Sigmoid colon (tissue), 7 donors: Measurements from ENCODE around the gene IGFBPL1. TPM values are rescaled to one million over a fixed set of nuclear protein-coding genes. Genes with fewer than 3 reads are reported as not detected.
"Not testable (repeated sequence)": the region's sequence is repeated elsewhere in the genome, so short reads cannot be mapped to it uniquely, and the experiment has no call there.

Experiments
- DNase-seq: peaks from one replicate; pipeline ENCODE4 v3.0.0-alpha.2; 2019
- H3K27ac ChIP-seq, 4 donors: fragments of 200-600 bp; sonication (generic); one replicate each; pipeline ENCODE4 v1.5.1; 2016 to 2019; ENCODE audit warnings: mild to moderate bottlenecking in 1 of 4
- H3K27me3 ChIP-seq, 3 donors: fragments of 200-600 bp; sonication (generic); one replicate each; pipeline ENCODE4 v1.5.1; 2019; ENCODE audit warnings: mild to moderate bottlenecking in 1 of 3
- H3K36me3 ChIP-seq, 4 donors: fragments of 200-600 bp; sonication (generic); one replicate each; pipeline ENCODE4 v1.5.1; 2016 to 2019
- H3K4me1 ChIP-seq, 4 donors: fragments of 200-600 bp; sonication (generic); one replicate each; pipeline ENCODE4 v1.5.1; 2017 to 2019
- H3K4me3 ChIP-seq, 4 donors: fragments of 200-600 bp; sonication (generic); one replicate each; pipeline ENCODE4 v1.5.1; 2017 to 2019; ENCODE audit warnings: mild to moderate bottlenecking in 2 of 4, moderate library complexity in 1 of 4
- H3K9me3 ChIP-seq, 4 donors: fragments of 200-600 bp in 3 of 4; sonication (generic) in 3 of 4; one replicate each; pipeline versions ENCODE4 v1.5.1 to v1.6.1; 2013 to 2019
- EP300 ChIP-seq, 4 donors: sonication (generic); formaldehyde crosslinking; IDR thresholded peaks; one replicate each; pipeline ENCODE4 v1.6.1; 2017; ENCODE audit warnings: antibody characterized with exemption in 4 of 4
- POLR2A ChIP-seq, 2 donors: fragments of 450-650 bp; IDR thresholded peaks; one replicate each; pipeline ENCODE4 v1.6.1; 2016; ENCODE audit warnings: antibody characterized with exemption in 2 of 2, mild to moderate bottlenecking in 2 of 2, moderate library complexity in 2 of 2
- POLR2AphosphoS5 ChIP-seq, 4 donors: sonication (generic); formaldehyde crosslinking; IDR thresholded peaks; one replicate each; pipeline ENCODE4 v1.6.1; 2017; ENCODE audit warnings: antibody characterized with exemption in 4 of 4
- WGBS, 2 donors: extraction: QIAGEN DNeasy Blood & Tissue Kit; methylation state at CpG; one replicate each; pipeline ENCODE4 v1.1.7; 2013; 5-methylcytosine and 5-hydroxymethylcytosine counted together
- intact Hi-C: fragments of 100-400 bp; cut with DNase I; formaldehyde crosslinking; loops from one replicate; pipeline ENCODE4 v1.15.1; 2023
- polyA plus RNA-seq, 3 donors: library from polyadenylated mRNA; stranded (reverse); fragments of 200-250 nt; gene quantifications; one replicate each; pipeline ENCODE4 v1.2.3, GENCODE V29; 2013
- total RNA-seq, 4 donors: library from RNA; depleted of rRNA; stranded (reverse); fragments of >200 nt; gene quantifications; one replicate each; pipeline ENCODE4 v1.1.0, GENCODE V29; 2016
- TF ChIP-seq, protein P1 (sequence below), 4 experiments: fragments of 450-650 bp in 3 of 4; fragments of 200-600 bp in 1 of 4; IDR thresholded peaks; one replicate each; pipeline ENCODE4 v1.5.1; 2016 to 2019; ENCODE audit warnings: antibody characterized with exemption in 4 of 4, mild to moderate bottlenecking in 3 of 4, moderate library complexity in 2 of 4
- donor health status: healthy with polysubstance abuse.
- donor health status: Bipolar disorder and iron deficiency.
- donor health status: healthy.

IGFBPL1 gene, protein sequence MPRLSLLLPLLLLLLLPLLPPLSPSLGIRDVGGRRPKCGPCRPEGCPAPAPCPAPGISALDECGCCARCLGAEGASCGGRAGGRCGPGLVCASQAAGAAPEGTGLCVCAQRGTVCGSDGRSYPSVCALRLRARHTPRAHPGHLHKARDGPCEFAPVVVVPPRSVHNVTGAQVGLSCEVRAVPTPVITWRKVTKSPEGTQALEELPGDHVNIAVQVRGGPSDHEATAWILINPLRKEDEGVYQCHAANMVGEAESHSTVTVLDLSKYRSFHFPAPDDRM
- total RNA-seq (1 to 10 TPM in 2 of 4 donors, under 1 TPM in 1, not detected in 1; 0.36 to 2.2 (median 1.4) TPM), polyA plus RNA-seq (under 1 TPM in 1 of 3 donors, not detected in 2; 0.23 TPM)

DNA sequence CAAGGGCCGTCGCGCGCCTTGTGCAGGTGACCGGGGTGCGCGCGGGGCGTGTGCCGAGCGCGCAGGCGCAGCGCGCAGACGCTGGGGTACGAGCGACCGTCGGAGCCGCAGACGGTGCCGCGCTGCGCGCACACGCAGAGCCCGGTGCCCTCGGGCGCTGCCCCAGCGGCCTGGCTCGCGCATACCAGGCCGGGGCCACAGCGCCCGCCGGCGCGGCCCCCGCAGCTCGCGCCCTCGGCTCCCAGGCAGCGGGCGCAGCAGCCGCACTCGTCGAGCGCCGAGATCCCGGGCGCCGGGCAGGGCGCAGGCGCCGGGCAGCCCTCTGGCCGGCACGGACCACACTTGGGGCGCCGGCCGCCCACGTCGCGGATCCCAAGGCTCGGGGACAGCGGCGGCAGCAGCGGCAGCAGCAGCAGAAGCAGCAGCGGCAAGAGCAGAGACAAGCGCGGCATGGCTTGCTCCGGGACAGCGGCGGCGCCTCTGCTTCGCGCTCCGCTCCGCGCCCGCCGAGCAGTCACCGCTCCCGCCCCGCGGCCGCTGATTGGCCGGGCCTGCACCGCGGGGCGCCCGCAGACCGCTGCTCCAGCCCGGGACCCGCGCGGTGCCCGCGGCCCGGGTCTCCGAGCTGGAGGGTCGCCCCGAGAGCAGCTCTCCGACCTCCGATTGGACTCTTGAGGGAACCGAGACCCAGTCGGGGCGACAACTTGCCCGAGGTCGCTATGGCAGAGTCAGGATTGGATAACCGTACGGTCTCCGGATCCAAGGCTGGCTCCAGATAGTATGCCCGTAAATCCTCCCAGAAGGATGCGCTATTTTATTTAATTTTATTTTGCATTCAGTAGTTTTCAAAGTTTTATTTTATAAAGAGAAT is at the start of gene IGFBPL1:
TSS of gene IGFBPL1 (minus strand) at position 482 of the 871 bp plus-strand sequence. CDS start at position 452, 30 bp downstream.
- Histone ChIP-seq H3K27me3 (peaks cover 12 to 47% (median 34%) of the 10 kb centered on the region in 3 donors), H3K36me3 (no peaks in the 10 kb centered on the region), H3K27ac (no peak within 1 kb of the TSS), H3K4me1 (peaks cover 0 to 9% (median 7%) of the 10 kb centered on the region in 4 donors), H3K9me3 (no peaks in the 10 kb centered on the region), H3K4me3 (peak within 1 kb of the TSS in 3 of 4 donors; percentile 29 to 49 (median 48))
- WGBS, 2 donors, result 1 to 2% methylated on average over 115 of the region's 115 CpGs
- no peak for TF ChIP-seq POLR2AphosphoS5 (IDR thresholded peaks at IDR 0.05)
- TF ChIP-seq EP300 (IDR thresholded peaks at IDR 0.05), result no peak
- TF ChIP-seq POLR2A (IDR thresholded peaks at IDR 0.05), result no peak
- TF ChIP-seq, protein P1, sequence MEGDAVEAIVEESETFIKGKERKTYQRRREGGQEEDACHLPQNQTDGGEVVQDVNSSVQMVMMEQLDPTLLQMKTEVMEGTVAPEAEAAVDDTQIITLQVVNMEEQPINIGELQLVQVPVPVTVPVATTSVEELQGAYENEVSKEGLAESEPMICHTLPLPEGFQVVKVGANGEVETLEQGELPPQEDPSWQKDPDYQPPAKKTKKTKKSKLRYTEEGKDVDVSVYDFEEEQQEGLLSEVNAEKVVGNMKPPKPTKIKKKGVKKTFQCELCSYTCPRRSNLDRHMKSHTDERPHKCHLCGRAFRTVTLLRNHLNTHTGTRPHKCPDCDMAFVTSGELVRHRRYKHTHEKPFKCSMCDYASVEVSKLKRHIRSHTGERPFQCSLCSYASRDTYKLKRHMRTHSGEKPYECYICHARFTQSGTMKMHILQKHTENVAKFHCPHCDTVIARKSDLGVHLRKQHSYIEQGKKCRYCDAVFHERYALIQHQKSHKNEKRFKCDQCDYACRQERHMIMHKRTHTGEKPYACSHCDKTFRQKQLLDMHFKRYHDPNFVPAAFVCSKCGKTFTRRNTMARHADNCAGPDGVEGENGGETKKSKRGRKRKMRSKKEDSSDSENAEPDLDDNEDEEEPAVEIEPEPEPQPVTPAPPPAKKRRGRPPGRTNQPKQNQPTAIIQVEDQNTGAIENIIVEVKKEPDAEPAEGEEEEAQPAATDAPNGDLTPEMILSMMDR (IDR thresholded peaks at IDR 0.05), result no peak
- intact Hi-C loops, result no loop called here
- no peak for DNase-seq

DNA sequence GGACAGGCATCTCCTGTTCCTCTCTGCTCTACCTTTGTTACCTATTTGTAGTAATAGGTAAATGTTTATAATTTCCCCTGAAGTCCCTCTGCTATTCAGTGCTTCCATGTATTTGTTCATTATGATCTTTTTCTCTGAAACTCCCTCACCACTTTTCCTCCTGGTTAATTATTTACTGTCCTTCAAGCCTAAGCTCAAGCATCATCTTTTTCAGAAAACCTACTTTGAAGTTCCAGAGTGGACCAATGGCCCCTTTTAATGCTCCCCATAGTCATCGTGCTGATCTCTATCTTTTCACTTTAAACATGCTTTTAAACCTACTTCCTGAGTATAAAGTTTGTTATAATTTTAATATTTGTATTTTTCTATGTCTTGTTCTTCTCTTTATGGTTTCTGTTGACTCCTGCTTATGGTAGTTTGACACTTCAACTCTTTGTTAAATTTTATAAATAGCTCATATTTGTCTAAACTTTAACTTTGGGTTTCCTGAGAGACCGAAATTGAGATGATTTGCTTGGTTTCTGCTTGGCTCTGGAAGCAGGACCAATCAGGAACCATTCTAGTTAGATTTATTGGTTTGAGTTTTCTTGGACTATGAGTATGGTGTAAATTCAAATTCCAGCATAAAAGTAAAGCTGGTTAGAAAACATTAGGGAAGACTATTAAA is 48.5 kb upstream of the IGFBPL1 start:
- H3K27ac ChIP-seq, H3K4me3 ChIP-seq, H3K36me3 ChIP-seq, DNase-seq, H3K9me3 ChIP-seq, intact Hi-C loops, H3K27me3 ChIP-seq, H3K4me1 ChIP-seq: not testable (repeated sequence)
- 62 to 68% methylated on average over 2 of the region's 2 CpGs for WGBS, 2 donors

DNA sequence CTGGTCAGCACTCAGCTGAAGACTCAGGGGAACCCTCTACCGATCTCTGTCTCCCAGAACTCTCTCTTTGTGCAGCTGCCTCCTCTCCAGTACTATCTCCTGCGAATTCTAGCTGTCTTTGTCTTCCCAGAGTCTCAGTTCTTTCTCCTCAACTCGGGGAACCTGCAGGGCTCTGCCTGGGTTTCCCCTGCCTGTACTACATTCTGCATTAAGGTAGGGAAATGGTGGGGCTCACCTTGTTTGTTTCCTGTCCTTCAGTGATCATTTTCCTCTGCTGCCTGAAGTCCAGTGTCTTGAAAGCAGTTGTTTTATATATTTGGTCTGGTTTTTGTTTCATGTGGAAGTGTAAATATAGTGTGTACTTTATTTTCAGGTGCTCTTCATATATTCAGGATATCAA is 43.1 kb upstream of the IGFBPL1 start:
- WGBS, 2 donors, result 57% methylated on average over 3 of the region's 3 CpGs
- Histone ChIP-seq H3K36me3 (no peaks in the 10 kb centered on the region), H3K4me3 (no peak overlapping the region), H3K27ac (no peak overlapping the region), H3K27me3 (peaks cover 0 to 6% (median 0%) of the 10 kb centered on the region in 3 donors), H3K4me1 (no peaks in the 10 kb centered on the region), H3K9me3 (no peaks in the 10 kb centered on the region)
- TF ChIP-seq POLR2A (IDR thresholded peaks at IDR 0.05) (no peak), POLR2AphosphoS5 (IDR thresholded peaks at IDR 0.05) (no peak)
- intact Hi-C loops, result no loop called here
- DNase-seq, result no peak

DNA sequence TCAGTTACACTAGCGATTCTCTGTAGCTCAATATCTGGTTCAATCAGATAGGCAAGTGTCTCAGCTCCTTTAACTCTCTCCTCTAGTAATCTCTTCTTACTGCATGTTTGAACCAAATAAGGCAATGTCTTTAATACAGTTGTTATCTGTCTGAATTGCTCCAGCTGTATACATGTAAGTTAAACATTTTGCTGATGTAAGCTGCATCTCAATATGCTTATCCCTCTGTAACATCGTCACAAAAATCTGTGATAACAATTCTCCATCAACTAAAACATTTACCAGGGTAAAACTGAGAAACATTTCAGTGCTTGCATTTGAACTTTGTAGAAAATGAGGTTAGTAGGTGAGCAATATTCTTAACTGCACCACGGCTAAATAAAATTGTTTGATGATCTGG is 29.6 kb upstream of the IGFBPL1 start:
- no peak overlapping the region for H3K27ac ChIP-seq
- no peaks in the 10 kb centered on the region for H3K36me3 ChIP-seq
- H3K27me3 ChIP-seq, result no peaks in the 10 kb centered on the region
- intact Hi-C loops, result no loop called here
- H3K9me3 ChIP-seq, result peaks cover 0 to 6% (median 0%) of the 10 kb centered on the region in 4 donors
- no peak for DNase-seq
- TF ChIP-seq EP300 (IDR thresholded peaks at IDR 0.05) (no peak), POLR2AphosphoS5 (IDR thresholded peaks at IDR 0.05) (no peak), POLR2A (IDR thresholded peaks at IDR 0.05) (no peak)
- TF ChIP-seq, protein P1 (IDR thresholded peaks at IDR 0.05), result no peak
- 83 to 84% methylated on average over 3 of the region's 3 CpGs for WGBS, 2 donors
- H3K4me1 ChIP-seq, result no peaks in the 10 kb centered on the region
- H3K4me3 ChIP-seq, result no peak overlapping the region

DNA sequence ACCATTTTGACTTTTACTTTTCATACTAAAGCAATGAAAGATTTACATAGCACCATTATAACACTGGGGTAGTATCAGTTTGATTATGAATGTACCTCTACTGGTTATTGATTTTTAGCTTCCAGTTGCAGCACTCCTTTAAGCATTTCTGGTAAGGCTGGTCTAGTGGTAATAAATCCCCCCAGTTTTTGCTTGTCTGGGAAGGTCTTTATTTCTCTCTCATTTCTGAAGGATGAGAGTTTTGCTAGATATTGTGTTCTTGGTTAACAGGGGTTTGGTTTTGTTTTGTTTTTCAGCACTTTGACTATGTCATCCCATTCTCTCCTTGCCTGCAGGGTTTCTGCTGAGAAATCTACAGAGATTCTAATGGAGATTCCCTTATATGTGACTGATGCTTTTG is 26.9 kb upstream of the IGFBPL1 start:
- TF ChIP-seq, protein P1 (IDR thresholded peaks at IDR 0.05), result no peak
- TF ChIP-seq POLR2A (IDR thresholded peaks at IDR 0.05) (no peak), EP300 (IDR thresholded peaks at IDR 0.05) (no peak), POLR2AphosphoS5 (IDR thresholded peaks at IDR 0.05) (no peak)
- DNase-seq, result no peak
- Histone ChIP-seq H3K27me3 (no peaks in the 10 kb centered on the region), H3K4me3 (no peak overlapping the region), H3K36me3 (no peaks in the 10 kb centered on the region), H3K4me1 (no peaks in the 10 kb centered on the region), H3K27ac (no peak overlapping the region), H3K9me3 (peaks cover 0 to 6% (median 0%) of the 10 kb centered on the region in 4 donors)
- intact Hi-C loops, result no loop called here
